ENCODE measurements around the gene STOX1.

DNA sequence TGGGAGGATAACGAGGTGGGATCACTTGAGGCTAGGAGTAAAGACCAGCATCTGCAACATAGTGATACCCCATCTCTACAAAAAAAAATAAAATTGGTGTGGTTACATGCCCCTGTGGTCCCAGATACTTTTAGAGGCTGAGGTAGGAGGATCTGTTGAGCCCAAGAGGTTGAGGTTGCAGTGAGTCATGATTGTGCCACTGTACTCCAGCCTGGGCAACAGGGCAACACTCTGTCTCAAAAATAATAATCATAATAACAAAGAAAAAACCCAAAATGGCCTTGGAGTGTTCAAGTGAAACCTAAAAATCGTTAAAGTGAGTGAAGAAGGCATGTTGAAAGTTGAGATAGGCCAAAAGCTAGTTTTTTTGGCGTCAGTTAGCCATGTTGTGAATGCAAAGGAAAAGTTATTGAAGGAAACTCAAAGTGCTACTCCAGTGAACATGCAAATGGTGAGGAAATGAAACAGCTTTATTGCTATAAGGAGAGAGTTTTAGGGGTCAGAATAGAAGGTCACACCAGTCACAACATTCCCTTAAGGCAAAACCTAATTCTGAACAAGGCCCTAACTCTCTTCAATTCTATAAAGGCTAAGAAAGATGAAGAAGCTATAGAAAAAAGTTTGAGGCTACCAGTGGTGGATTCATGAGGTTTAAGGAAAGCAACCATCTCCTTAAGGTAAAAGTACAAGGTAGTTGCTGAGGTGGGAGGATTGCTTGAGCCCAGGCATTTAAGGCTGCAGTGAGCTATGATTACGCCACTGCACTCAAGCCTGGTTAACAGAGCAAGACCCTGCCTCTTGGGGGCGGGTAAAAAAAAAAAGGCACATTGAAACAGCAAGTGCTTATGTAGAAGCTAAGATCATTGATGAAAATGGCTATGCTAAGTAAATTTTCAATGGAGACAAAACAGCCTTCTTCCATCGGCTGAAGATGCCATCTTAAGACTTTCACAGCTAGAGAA, 45.4 kb upstream of the STOX1 start:
- TF ChIP-seq POLR2AphosphoS5 (IDR thresholded peaks at IDR 0.05) (no peak), CTCF (IDR thresholded peaks at IDR 0.05) (no peak), POLR2A (IDR thresholded peaks at IDR 0.05) (no peak)
